IMR-90 (cell line): ENCODE data around the gene ACRBP. TPM values are rescaled to one million over a fixed set of nuclear protein-coding genes. Genes with fewer than 3 reads are reported as not detected.

ENCODE experiments used
- ATAC-seq: fragments of 200-7000 bp; cut with Tn5 transposase; 2 replicates; pipeline ENCODE4 v1.9.1; 2020; ENCODE audit warnings: low read depth, mild to moderate bottlenecking, moderate library complexity
- BruUV-seq: library from RNA; stranded (reverse); fragments of 400-500 nt; replicated peaks from 2 replicates; lab custom pipeline; 2021; lab: Mats Ljungman, UMichigan
- CTCF ChIA-PET: fragments of 300-600 bp; formaldehyde crosslinking; extraction: SDS; loops from one replicate; lab custom pipeline; 2021; ENCODE audit warnings: antibody characterized with exemption; lab: Yijun Ruan, JAX
- POLR2A ChIA-PET: fragments of 300-600 bp; sonication (Branson Sonifier 250); formaldehyde crosslinking; loops from one replicate; lab custom pipeline; 2022; ENCODE audit warnings: antibody characterized with exemption; ENCODE audit not compliant: unreplicated experiment; lab: Charles Lee
- DNase-seq: peaks from one replicate; pipeline ENCODE4 v3.0.0; 2013
- H2AFZ ChIP-seq: replicated peaks from 2 replicates; pipeline ENCODE3; 2013; ENCODE audit warnings: low read length, mild to moderate bottlenecking; ENCODE audit not compliant: poor library complexity
- H2AK5ac ChIP-seq: 2 replicates; pipeline ENCODE4 v1.6.1; 2013; ENCODE audit warnings: low read depth, low read length, inconsistent platforms
- H2AK9ac ChIP-seq: replicated peaks from 2 replicates; pipeline ENCODE3; 2013; ENCODE audit warnings: mild to moderate bottlenecking, low read depth, low read length, moderate library complexity; ENCODE audit not compliant: poor library complexity
- H2BK120ac ChIP-seq: 2 replicates; pipeline ENCODE4 v1.6.1; 2013; ENCODE audit warnings: low read depth, low read length, inconsistent platforms
- H2BK15ac ChIP-seq: 3 replicates; pipeline ENCODE4 v1.6.1; 2013; ENCODE audit warnings: low read depth, low read length, inconsistent platforms
- H2BK20ac ChIP-seq: 2 replicates; pipeline ENCODE4 v1.6.1; 2013; ENCODE audit warnings: low read depth, mild to moderate bottlenecking, inconsistent platforms, low read length, moderate library complexity
- H2BK5ac ChIP-seq: 2 replicates; pipeline ENCODE4 v1.6.1; 2013; ENCODE audit warnings: mild to moderate bottlenecking, low read depth, low read length, inconsistent platforms; ENCODE audit not compliant: poor library complexity, severe bottlenecking
- H3K14ac ChIP-seq: replicated peaks from 2 replicates; pipeline ENCODE4 v1.6.1; 2013; ENCODE audit warnings: low read depth, low read length, inconsistent platforms
- H3K18ac ChIP-seq: 2 replicates; pipeline ENCODE4 v1.6.1; 2013; ENCODE audit warnings: low read depth, low read length, control low read depth
- H3K23ac ChIP-seq: 2 replicates; pipeline ENCODE4 v1.6.1; 2013; ENCODE audit warnings: low read depth, low read length, inconsistent platforms
- H3K27ac ChIP-seq: 2 replicates; pipeline ENCODE4 v1.5.1; 2013; ENCODE audit warnings: mild to moderate bottlenecking, control low read depth, low read length; ENCODE audit not compliant: insufficient read depth
- H3K27me3 ChIP-seq: 2 replicates; pipeline ENCODE4 v1.6.1; 2013; ENCODE audit warnings: low read length; ENCODE audit not compliant: control insufficient read depth, insufficient read depth
- H3K36me3 ChIP-seq: 2 replicates; pipeline ENCODE4 v1.6.1; 2013; ENCODE audit warnings: low read length, mixed read lengths; ENCODE audit not compliant: control insufficient read depth, insufficient read depth
- H3K4ac ChIP-seq: 2 replicates; pipeline ENCODE4 v1.6.1; 2013; ENCODE audit warnings: low read depth, low read length, inconsistent platforms
- H3K4me1 ChIP-seq: 2 replicates; pipeline ENCODE4 v1.6.1; 2013; ENCODE audit warnings: low read length, mixed read lengths; ENCODE audit not compliant: control insufficient read depth, insufficient read depth
- H3K4me2 ChIP-seq: 2 replicates; pipeline ENCODE4 v1.6.1; 2013; ENCODE audit warnings: low read depth, mild to moderate bottlenecking, control low read depth, low read length, moderate library complexity
- H3K4me3 ChIP-seq: 2 replicates; pipeline ENCODE4 v1.5.1; 2013; ENCODE audit warnings: low read depth, mild to moderate bottlenecking, control low read depth, low read length, moderate library complexity; ENCODE audit not compliant: insufficient read depth
- H3K56ac ChIP-seq: 2 replicates; pipeline ENCODE4 v1.6.1; 2013; ENCODE audit warnings: low read length, inconsistent platforms; ENCODE audit not compliant: insufficient read depth; ENCODE audit errors: extremely low read depth
- H3K79me1 ChIP-seq, 2 experiments: 2 replicates each; pipeline ENCODE4 v1.6.1; 2013; ENCODE audit warnings: low read length in 2 of 2, inconsistent platforms in 1 of 2, low read depth in 1 of 2
- H3K9ac ChIP-seq: 2 replicates; pipeline ENCODE4 v1.6.1; 2013; ENCODE audit warnings: low read depth, low read length, control low read depth
- H3K9me1 ChIP-seq: 2 replicates; pipeline ENCODE4 v1.6.1; 2013; ENCODE audit warnings: low read length, inconsistent platforms; ENCODE audit not compliant: insufficient read depth
- H3K9me3 ChIP-seq: 2 replicates; pipeline ENCODE4 v1.6.1; 2013; ENCODE audit warnings: low read length; ENCODE audit not compliant: control insufficient read depth, insufficient read depth
- H4K20me1 ChIP-seq: 2 replicates; pipeline ENCODE4 v1.6.1; 2013; ENCODE audit warnings: low read length, inconsistent platforms; ENCODE audit not compliant: insufficient read depth
- H4K5ac ChIP-seq: 2 replicates; pipeline ENCODE4 v1.6.1; 2013; ENCODE audit warnings: mild to moderate bottlenecking, low read depth, low read length, control low read depth
- H4K8ac ChIP-seq, 2 experiments: 2 replicates each; pipeline ENCODE4 v1.6.1; 2013; ENCODE audit warnings: low read depth in 2 of 2, low read length in 2 of 2, control low read depth in 1 of 2, inconsistent platforms in 1 of 2
- H4K91ac ChIP-seq: 2 replicates; pipeline ENCODE4 v1.6.1; 2013; ENCODE audit warnings: low read depth, low read length, inconsistent platforms; ENCODE audit not compliant: insufficient read depth
- BHLHE40 ChIP-seq: fragments of 150-350 bp; IDR thresholded peaks from 2 replicates; pipeline ENCODE4 v1.6.1; 2016; ENCODE audit warnings: mild to moderate bottlenecking, low read depth, low read length
- CEBPB ChIP-seq: IDR thresholded peaks from 2 replicates; pipeline ENCODE4 v1.6.1; 2012; ENCODE audit warnings: low read depth, low read length, improper control_type of control experiment
- CHD1 ChIP-seq: IDR thresholded peaks from 2 replicates; pipeline ENCODE4 v1.6.1; 2012; ENCODE audit warnings: low read depth, low read length, improper control_type of control experiment
- CTCF ChIP-seq: conservative IDR thresholded peaks from 2 replicates; pipeline ENCODE4 v1.5.1; 2012; ENCODE audit warnings: mild to moderate bottlenecking, low read depth, low read length, improper control_type of control experiment
- ELK1 ChIP-seq: fragments of 150-350 bp; IDR thresholded peaks from 2 replicates; pipeline ENCODE4 v1.6.1; 2016; ENCODE audit warnings: low read depth, mild to moderate bottlenecking, low read length, moderate library complexity, borderline replicate concordance
- FOS ChIP-seq: fragments of 150-350 bp; IDR thresholded peaks from 2 replicates; pipeline ENCODE4 v1.6.1; 2016; ENCODE audit warnings: low read depth, low read length
- MAFK ChIP-seq: IDR thresholded peaks from 2 replicates; pipeline ENCODE4 v1.6.1; 2012; ENCODE audit warnings: low read depth, low read length, improper control_type of control experiment
- MAZ ChIP-seq: IDR thresholded peaks from 2 replicates; pipeline ENCODE4 v1.6.1; 2012; ENCODE audit warnings: low read depth, mild to moderate bottlenecking, low read length, improper control_type of control experiment, moderate library complexity, borderline replicate concordance
- MXI1 ChIP-seq: IDR thresholded peaks from 2 replicates; pipeline ENCODE4 v1.6.1; 2012; ENCODE audit warnings: low read depth, mild to moderate bottlenecking, low read length, moderate library complexity, borderline replicate concordance
- NFE2L2 ChIP-seq: fragments of 150-350 bp; IDR thresholded peaks from 2 replicates; pipeline ENCODE4 v1.6.1; 2016; ENCODE audit warnings: low read depth, mild to moderate bottlenecking, low read length
- POLR2A ChIP-seq: IDR thresholded peaks from 2 replicates; pipeline ENCODE4 v1.6.1; 2012; ENCODE audit warnings: mild to moderate bottlenecking, low read depth, low read length
- RAD21 ChIP-seq: IDR thresholded peaks from 2 replicates; pipeline ENCODE4 v1.6.1; 2012; ENCODE audit warnings: low read length, improper control_type of control experiment
- RCOR1 ChIP-seq: IDR thresholded peaks from 2 replicates; pipeline ENCODE4 v1.6.1; 2012; ENCODE audit warnings: mild to moderate bottlenecking, low read length, improper control_type of control experiment; ENCODE audit not compliant: insufficient replicate concordance
- RFX5 ChIP-seq: IDR thresholded peaks from 2 replicates; pipeline ENCODE4 v1.8.0; 2012; ENCODE audit warnings: low read depth, mild to moderate bottlenecking, low read length, moderate library complexity
- SMC3 ChIP-seq: fragments of 150-350 bp; IDR thresholded peaks from 2 replicates; pipeline ENCODE4 v1.6.1; 2016; ENCODE audit warnings: low read depth, mild to moderate bottlenecking, antibody characterized with exemption, low read length, moderate library complexity
- USF2 ChIP-seq: fragments of 150-350 bp; IDR thresholded peaks from 2 replicates; pipeline ENCODE4 v1.6.1; 2017; ENCODE audit warnings: mild to moderate bottlenecking, antibody characterized with exemption, low read length, low read depth
- WGBS, 2 experiments: methylation state at CpG; one replicate each; pipeline versions ENCODE4 v1.1.5 to v1.1.7; 2013; ENCODE audit warnings: missing lambda C conversion rate in 2 of 2; ENCODE audit not compliant: insufficient read length in 1 of 2; ENCODE audit errors: extremely low coverage in 2 of 2; 5-methylcytosine and 5-hydroxymethylcytosine counted together
- dilution Hi-C: fragments of 300-500 bp; cut with HindIII; formaldehyde crosslinking; loops from one replicate; pipeline ENCODE4 v1.14.3; 2018; ENCODE audit warnings: low sequenced_read_pairs; ENCODE audit not compliant: unreplicated experiment
- in situ Hi-C: fragments of 300-500 bp; cut with MboI; formaldehyde crosslinking; loops from 3 replicates; pipeline ENCODE4 v1.14.3; 2019; ENCODE audit warnings: low sequenced_read_pairs, inconsistent platforms, mixed read lengths
- intact Hi-C: fragments of 100-400 bp; cut with micrococcal nuclease; formaldehyde crosslinking; loops from 2 replicates; pipeline ENCODE4 v1.10.0; 2022
- polyA plus RNA-seq, 3 experiments: library from polyadenylated mRNA; depleted of rRNA; stranded (reverse); fragments of >200 nt; gene quantifications; 2 replicates each; pipeline ENCODE4 v1.2.3, GENCODE V29; 2012; ENCODE audit warnings: low replicate concordance in 1 of 3
- total RNA-seq: library from RNA; depleted of rRNA; stranded (reverse); fragments of >200 nt; gene quantifications from 2 replicates; pipeline ENCODE4 v1.2.3, GENCODE V29; 2012

ACRBP gene
- total and polyA plus RNA-seq, 2 of the 4 experiments (the other 2 are of a cell fraction): 0.38 TPM; not detected in 1

- TF ChIP-seq MXI1 (no peak), NFE2L2 (no peak), BHLHE40 (no peak), RAD21 (no peak), CHD1 (no peak), CTCF (no peak), SMC3 (no peak), MAZ (no peak), CEBPB (no peak), POLR2A (no peak), RFX5 (no peak), RCOR1 (no peak), MAFK (no peak), USF2 (no peak), FOS (no peak), ELK1 (no peak)
- Histone ChIP-seq H3K9ac (no peak overlapping the region), H3K9me3 (no peaks in the 10 kb centered on the region), H3K79me1 (peaks cover 0 to 2% of the 10 kb centered on the region in 2 experiments; a peak in 3 of 4 replicates), H3K18ac (no peak overlapping the region), H3K4me3 (no peak overlapping the region), H3K4me1 (no peaks in the 10 kb centered on the region), H4K91ac (no peak overlapping the region), H3K27ac (no peak overlapping the region), H3K14ac (no peak overlapping the region), H2BK120ac (no peak overlapping the region), H3K23ac (no peak overlapping the region), H2AK9ac (no peak overlapping the region), H3K27me3 (no peaks in the 10 kb centered on the region), H3K56ac (no peak overlapping the region), H2AK5ac (no peak overlapping the region), H2AFZ (no peak overlapping the region), H3K4me2 (no peak overlapping the region), H4K5ac (no peak overlapping the region), H4K20me1 (no peaks in the 10 kb centered on the region), H3K36me3 (peaks cover 52% of the 10 kb centered on the region), H3K4ac (no peak overlapping the region), H2BK5ac (no peak overlapping the region), H3K9me1 (no peaks in the 10 kb centered on the region), H4K8ac (no peak overlapping the region), H2BK20ac (no peak overlapping the region), H2BK15ac (no peak overlapping the region)
- dilution Hi-C loops: no loop called here
- BruUV-seq: no TSS peak
- intact Hi-C loops: no loop called here
- POLR2A ChIA-PET: no interaction called here
- WGBS, 2 experiments: 100% methylated on average over 4 of the region's 12 CpGs; no CpG with 5 or more reads in 1 of the 2 experiments
- CTCF ChIA-PET: no interaction called here
- DNase-seq: no peak
- ATAC-seq: no peak
- in situ Hi-C loops: no loop called here
Measured at GRCh38 chr12:6652391-6652790, 5.2 kb upstream of the ACRBP start.
